ENCODE data around the gene PMVK. TPM values are rescaled to one million over a fixed set of nuclear protein-coding genes. Genes with fewer than 3 reads are reported as not detected.

PMVK gene
- total and polyA plus RNA-seq, 2 of the 8 experiments (the other 6 are each of a cell fraction or from before 2014, with no cell fraction given), result 23.8 to 26.5 TPM

DNA sequence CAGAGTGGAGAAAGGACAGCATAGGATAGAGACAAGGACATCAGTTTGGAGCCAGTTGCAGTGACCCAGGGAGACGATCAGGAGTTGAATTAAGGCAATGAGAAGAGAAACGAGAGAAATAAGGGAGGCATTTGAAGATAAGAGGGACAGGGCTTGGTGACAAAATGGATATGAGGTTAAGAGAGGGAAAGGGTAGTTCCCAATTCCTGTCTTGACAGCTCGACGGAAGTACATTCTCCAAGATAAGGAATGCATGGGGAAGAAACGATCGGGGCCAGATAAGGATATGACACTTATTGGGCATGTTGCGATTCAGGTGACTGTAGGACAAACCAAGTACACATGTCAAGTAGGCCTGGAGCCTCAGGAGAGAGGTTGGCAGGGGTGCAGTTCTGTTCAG is 47.8 kb downstream of the PMVK start:
- Histone ChIP-seq H2AK5ac (ENCODE audit: low read depth, low read length) (no peak overlapping the region), H3K27ac (ENCODE audit: low read depth, low read length) (no peak overlapping the region), H3K23me2 (ENCODE audit: low read depth, low read length) (no peaks in the 10 kb centered on the region), H2AFZ (ENCODE audit: low read length) (no peak overlapping the region), H2BK5ac (ENCODE audit: low read depth, low read length) (no peak overlapping the region), H2BK12ac (ENCODE audit: low read depth, low read length) (no peak overlapping the region), H4K20me1 (replicated peaks in 1 of 2; ENCODE audit: control insufficient read depth in 1 of 2, insufficient read depth in 2 of 2, low read length in 2 of 2) (no peaks in the 10 kb centered on the region), H4K5ac (ENCODE audit: insufficient read length, low read depth, low read length) (no peak overlapping the region), H2BK15ac (ENCODE audit: low read length) (no peak overlapping the region), H4K91ac (replicated peaks; ENCODE audit: insufficient read length, low read length) (no peak overlapping the region), H2BK120ac (replicated peaks; ENCODE audit: low read depth, low read length) (no peak overlapping the region), H3K79me2 (ENCODE audit: control insufficient read depth in 1 of 2, insufficient read depth in 2 of 2, low read length in 2 of 2) (no peaks in the 10 kb centered on the region), H3K9ac (replicated peaks in 1 of 4; ENCODE audit: extremely low read depth in 1 of 4, low read depth in 3 of 4, low read length in 3 of 4) (no peak overlapping the region), H2BK20ac (ENCODE audit: low read length) (no peak overlapping the region), H3K4me1 (replicated peaks in 1 of 4; ENCODE audit: control insufficient read depth in 3 of 4, insufficient read depth in 4 of 4, low read length in 3 of 4) (no peaks in the 10 kb centered on the region), H3K23ac (ENCODE audit: insufficient read length) (no peak overlapping the region), H3K56ac (replicated peaks; ENCODE audit: insufficient read length, low read depth, low read length) (no peak overlapping the region), H4K8ac (ENCODE audit: extremely low read depth, insufficient read depth, low read length) (no peak overlapping the region), H3K18ac (ENCODE audit: extremely low read depth, low read length) (no peak overlapping the region), H3K27me3 (replicated peaks in 1 of 4; ENCODE audit: control insufficient read depth in 3 of 4, extremely low read depth in 1 of 4, insufficient read depth in 3 of 4, low read length in 3 of 4) (0 out of 7 replicates have a peak, but pooled peaks cover 0 to 2% (median 0%) of the 10 kb centered on the region in 4 experiments), H3K4me3 (ENCODE audit: extremely low read depth in 1 of 4, insufficient read depth in 2 of 4, low read depth in 3 of 4, low read length in 4 of 4) (no peak overlapping the region), H3K4me2 (ENCODE audit: insufficient read depth in 1 of 2, low read depth in 2 of 2, low read length in 2 of 2) (no peak overlapping the region), H3K9me3 (ENCODE audit: insufficient read depth in 2 of 2, low read depth in 1 of 2, low read length in 1 of 2) (peaks cover 0 to 4% of the 10 kb centered on the region in 2 experiments; a peak in 1 of 4 replicates), H3K14ac (ENCODE audit: insufficient read length) (no peak overlapping the region), H3K36me3 (ENCODE audit: control insufficient read depth in 2 of 4, insufficient read depth in 4 of 4, low read length in 3 of 4) (no peaks in the 10 kb centered on the region), H3K4ac (replicated peaks; ENCODE audit: insufficient read length, low read depth, low read length) (no peak overlapping the region), H3K79me1 (ENCODE audit: low read depth, low read length) (no peaks in the 10 kb centered on the region)
- CTCF ChIA-PET (ENCODE audit: partially characterized antibody), result interaction anchor here (1.4 kb wide), 1 partner anchor 219 kb away, joined by 3 read pairs; no protein-coding TSS in a partner anchor
- no peak for FAIRE-seq
- WGBS, 2 experiments (ENCODE audit: extremely low coverage in 1 of 2, insufficient coverage in 1 of 2, insufficient read length in 1 of 2, insufficient replicate concordance in 2 of 2, low coverage in 1 of 2, low lambda C conversion rate in 2 of 2, missing lambda C conversion rate in 1 of 2), result 81% methylated on average over 7 of the region's 7 CpGs; no CpG with 5 or more reads in 1 of the 2 experiments
- POLR2A ChIA-PET (ENCODE audit: partially characterized antibody), result no interaction called here
- TF ChIP-seq FOSL1 (IDR thresholded peaks at IDR 0.05; ENCODE audit: insufficient read depth, low read depth, low read length) (no peak), RNF2 (IDR thresholded peaks at IDR 0.05; ENCODE audit: borderline replicate concordance, low read depth, low read length, missing control alignments, poor library complexity, severe bottlenecking) (no peak), RXRA (IDR thresholded peaks at IDR 0.05; ENCODE audit: insufficient read depth, low read depth, low read length) (no peak), KDM5A (IDR thresholded peaks at IDR 0.05; ENCODE audit: low read length) (no peak), HDAC2 (IDR thresholded peaks at IDR 0.05; ENCODE audit: borderline replicate concordance in 1 of 2, low read depth in 2 of 2, low read length in 2 of 2) (no peak), SIRT6 (IDR thresholded peaks at IDR 0.05; ENCODE audit: low read length) (no peak), JUN (IDR thresholded peaks at IDR 0.05; ENCODE audit: low read depth, low read length) (no peak)
- TF ChIP-seq, protein P1, sequence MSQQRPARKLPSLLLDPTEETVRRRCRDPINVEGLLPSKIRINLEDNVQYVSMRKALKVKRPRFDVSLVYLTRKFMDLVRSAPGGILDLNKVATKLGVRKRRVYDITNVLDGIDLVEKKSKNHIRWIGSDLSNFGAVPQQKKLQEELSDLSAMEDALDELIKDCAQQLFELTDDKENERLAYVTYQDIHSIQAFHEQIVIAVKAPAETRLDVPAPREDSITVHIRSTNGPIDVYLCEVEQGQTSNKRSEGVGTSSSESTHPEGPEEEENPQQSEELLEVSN (IDR thresholded peaks at IDR 0.05), result no peak
- no peak for DNase-seq (ENCODE audit: low read depth in 1 of 2, low spot score in 2 of 2)

Measured in H1 (cell line).